DMS53 treated with DMSO at 0.1 percent for 48 hours (cell line): ENCODE measurements around the gene TFB2M.
"Not testable (repeated sequence)": the region's sequence is repeated elsewhere in the genome, so short reads cannot be mapped to it uniquely, and the experiment has no call there.

Source experiments
- DNase-seq: peaks from one replicate; lab custom pipeline; 2025; ENCODE audit not compliant: unreplicated experiment; lab: John Stamatoyannopoulos, UW

The TFB2M gene

DNA sequence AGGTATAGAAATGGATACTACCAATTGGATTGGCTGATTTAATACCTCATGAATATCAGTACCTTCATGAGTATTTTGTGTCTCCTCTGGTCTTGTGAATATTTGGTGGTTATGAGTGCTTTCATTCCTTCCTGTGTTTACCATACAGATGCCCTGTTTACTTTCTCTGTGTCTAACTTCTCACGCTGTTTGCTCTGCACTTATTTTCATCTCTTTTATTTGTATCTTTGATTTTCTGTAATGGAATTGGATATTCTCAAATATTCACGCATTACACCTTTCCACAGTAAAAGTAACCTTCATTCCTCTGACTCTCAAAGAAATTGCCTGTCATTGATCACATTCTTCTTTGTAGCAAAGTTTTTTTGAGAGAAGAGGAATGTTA is 17.0 kb upstream of the TFB2M start:
- peak; percentile 62 for DNase-seq

DNA sequence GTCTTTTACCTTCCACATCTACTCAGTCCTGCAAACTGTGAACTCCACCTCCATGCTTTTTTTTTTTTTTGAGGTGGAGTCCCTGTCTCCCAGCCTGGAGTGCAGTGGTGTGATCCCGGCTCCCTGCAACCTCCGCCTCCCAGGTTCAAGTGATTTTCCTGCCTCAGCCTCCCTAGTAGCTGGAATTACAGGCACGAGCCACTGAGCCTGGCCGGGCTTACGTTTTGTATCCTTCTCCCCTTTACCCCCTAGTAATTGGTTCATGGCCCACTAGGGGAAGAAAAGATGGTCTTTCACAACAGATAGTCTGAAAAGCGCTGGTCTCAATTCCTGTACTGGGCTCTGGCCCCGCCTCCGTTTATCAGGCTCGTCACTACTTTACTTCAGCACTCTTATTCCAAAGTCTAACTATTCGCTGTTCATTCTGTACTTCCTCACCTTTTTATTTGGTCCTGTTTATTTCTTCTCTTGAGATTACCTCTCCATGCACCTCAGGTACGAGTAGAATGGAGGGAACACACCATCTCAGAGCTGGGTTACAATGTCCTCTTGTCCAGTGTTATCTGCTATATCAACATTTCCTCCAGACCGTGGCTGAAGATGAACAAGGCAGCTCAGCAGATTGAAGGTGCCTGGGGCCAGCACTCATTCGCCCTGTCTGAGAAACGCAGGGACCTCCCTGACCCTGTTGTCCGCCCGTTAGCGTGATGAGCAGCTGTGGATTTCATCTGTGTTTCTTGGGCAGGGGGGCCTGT is 16.4 kb upstream of the TFB2M start:
- DNase-seq = peak; percentile 64

DNA sequence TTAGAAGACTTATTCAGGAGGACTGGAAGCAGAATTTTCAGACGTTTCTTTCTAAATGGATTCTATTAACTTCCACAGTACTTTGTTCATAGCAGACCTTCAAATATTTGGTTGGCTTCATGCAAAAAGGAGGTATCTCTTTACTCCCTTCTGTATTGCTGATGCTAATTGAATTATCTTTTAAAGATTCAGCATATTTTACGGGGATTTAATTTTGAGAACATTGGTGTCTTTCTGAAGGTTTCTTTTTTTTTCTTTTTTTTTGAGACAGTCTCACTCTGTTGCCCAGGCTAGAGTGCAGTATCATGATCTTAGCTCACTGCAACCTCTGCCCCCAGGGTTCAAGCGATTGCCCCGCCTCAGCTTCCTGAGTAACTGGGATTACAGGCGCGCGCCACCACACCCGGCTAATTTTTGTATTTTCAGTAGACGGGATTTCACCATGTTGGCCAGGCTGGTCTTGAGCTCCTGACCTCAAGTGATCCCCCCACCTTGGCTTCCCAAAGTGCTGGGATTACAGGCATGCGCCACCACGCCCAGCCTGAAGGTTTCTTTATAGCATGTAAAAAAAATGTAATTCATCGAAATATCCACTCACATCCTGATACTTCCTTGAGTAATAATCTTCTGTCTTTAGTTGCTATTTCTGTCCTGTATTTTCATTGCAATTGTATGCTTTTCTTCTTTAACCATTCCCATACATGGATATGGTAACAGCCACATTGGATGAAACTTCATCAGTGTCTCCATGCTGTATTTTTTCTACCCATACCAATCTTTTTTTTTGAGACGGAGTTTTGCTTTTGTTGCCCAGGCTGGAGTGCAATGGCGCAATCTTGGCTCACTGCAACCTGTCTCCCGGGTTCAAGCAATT is 14.7 kb upstream of the TFB2M start:
- DNase-seq = no peak

DNA sequence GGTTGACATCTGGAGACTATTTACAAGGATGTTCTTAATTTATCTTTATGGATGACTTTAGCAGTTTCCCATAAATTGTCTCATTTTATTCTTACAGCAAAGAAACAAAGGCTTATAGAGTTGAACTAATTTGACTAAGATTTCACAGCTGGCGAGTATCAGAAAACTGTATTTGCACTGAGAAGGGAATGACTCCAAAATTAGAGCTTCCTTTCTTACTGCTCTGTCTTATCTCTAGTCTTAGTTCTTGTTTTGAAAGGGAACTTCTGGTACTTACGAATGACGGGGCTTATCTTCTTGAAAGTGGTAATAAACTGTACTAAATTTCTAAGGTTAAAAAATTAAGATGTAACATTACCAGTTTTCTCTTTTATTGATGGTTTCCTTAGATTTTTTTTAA is 13.8 kb upstream of the TFB2M start:
- no peak for DNase-seq

DNA sequence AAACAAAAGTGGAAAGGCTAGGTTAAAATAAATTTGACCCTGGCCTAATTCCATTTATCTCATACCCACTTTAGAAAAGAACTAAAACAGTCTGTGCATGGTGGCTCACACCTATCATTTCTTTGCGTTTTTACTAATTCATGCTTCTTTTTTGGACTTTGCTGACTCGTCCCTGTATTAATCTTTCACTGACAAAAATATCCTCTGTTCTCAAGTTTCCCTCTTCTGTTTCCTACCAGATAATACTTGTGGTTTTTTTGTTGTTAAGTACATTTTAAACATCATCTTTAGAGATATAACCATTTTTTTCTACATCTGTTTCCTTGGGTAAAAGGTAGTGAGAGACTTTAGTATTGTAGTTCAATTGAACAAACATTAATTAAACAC is 11.7 kb upstream of the TFB2M start:
- DNase-seq = no peak

DNA sequence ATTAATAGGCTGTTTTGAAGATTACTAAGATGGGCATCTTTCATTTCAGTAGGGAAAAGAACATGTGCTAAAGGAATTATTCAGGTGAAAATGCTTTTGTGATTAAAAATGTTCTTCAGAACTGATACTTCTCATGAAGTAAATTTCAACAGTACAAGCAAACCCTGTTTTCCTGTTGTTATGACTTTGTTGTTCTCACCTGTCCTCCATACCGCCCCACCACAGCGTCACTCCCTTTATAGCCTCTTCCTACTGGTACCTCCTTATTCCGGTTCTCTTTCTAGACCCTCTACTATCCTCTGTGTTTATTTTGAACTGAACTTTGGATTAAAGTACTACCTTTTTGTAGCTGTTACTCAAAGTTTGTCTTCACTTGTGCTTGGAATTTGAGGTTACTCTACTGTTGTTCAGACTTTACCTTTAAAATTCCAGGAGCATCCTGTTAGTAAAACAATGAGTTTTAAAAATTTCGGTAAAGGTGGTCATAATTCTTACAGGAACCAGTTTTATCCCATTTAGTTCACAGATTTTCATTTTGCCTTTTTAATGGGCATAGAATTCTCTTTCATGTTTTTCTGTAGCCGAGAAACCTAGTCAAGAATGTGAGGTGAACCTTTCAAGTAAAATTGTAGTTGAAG is 11.1 kb upstream of the TFB2M start:
- no peak for DNase-seq

DNA sequence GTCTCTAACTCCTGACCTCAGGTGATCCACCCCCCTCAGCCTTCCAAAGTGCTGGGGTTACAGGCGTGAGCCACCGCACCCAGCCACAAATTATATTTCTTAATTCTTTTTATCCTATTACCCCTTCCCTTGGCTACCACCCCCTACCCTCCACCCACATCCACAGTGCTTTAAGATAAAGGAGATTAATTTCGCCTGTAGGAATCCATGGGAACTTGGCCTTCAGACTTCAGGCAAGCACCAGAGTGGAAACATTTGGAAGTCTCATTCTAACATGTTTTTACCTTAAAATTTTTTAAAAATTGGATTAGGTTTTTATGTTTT is 10.6 kb upstream of the TFB2M start:
- DNase-seq = no peak

DNA sequence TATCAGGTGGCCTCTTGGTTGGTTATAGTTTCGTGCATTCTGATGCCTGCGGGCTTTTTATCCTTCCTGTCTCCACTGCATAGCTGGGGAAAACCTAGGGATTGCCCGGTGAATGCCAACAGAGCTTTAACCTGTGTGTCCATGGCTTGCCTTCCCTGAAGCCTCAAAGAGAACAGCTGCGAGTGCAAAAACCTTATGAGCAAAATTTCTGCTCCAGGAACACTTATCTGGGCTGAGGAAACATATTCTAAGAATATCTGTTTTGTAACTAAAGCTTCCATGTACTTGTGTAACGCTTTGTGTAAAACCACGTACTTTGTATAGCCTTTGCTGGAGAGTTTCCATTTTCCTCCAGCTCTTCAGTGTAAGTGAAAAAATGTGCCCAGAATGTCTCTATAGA is 7.4 kb upstream of the TFB2M start:
- DNase-seq = no peak

DNA sequence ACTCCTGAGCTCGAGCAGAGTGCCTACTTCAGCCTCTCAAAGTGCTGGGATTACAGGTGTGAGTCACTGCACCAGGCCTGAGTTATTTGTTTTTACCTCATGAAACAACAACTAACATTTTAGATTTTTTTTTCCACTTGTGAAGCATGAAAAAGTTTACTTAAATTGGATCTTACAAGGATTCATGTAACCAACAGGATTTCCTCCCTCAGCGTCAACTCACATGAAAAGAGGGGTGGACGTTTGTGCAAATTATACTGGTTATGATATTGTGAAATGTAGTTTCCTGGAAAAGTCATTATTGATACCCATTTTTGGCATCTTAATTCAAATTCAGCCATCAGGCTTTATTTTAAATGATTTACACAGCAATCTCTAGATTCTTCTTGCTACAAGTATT is 6.7 kb upstream of the TFB2M start:
- DNase-seq = no peak

DNA sequence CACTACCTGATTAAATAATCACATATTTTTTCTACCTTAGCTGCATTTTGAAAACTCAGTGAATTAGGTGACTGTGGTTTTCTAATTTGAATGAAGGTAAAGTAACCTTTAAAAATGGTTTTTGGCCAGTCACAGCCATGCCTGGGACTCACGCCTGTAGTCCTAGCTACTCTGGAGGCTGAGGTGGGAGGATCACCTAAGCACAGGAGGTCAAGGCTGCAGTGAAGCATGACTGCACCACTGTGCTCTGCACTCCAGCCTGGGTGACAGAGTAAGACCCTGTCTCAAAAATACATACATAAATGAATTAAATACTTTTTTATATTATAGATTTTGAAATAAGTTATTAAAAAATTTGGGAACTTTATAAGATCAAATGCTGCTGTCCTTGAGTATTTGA is 5.9 kb upstream of the TFB2M start:
- no peak for DNase-seq

DNA sequence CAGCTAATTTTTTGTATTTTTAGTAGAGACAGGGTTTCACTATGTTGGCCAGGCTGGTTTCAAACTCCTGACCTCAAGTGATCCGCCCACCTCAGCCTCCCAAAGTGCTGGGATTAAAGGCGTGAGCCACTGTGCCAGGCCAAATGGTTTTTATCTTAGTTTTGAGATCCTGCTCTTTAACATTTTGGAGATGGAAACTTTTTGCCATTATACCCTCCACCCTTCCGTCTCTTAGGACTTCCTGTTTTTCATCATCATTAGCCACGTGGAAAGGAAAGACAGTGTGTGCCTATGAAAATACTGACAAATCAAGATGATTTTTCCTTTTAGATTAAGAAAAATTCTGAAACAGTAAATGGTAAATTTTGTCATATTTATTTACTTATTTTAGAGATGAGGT is 5.2 kb upstream of the TFB2M start:
- DNase-seq = not testable (repeated sequence)

DNA sequence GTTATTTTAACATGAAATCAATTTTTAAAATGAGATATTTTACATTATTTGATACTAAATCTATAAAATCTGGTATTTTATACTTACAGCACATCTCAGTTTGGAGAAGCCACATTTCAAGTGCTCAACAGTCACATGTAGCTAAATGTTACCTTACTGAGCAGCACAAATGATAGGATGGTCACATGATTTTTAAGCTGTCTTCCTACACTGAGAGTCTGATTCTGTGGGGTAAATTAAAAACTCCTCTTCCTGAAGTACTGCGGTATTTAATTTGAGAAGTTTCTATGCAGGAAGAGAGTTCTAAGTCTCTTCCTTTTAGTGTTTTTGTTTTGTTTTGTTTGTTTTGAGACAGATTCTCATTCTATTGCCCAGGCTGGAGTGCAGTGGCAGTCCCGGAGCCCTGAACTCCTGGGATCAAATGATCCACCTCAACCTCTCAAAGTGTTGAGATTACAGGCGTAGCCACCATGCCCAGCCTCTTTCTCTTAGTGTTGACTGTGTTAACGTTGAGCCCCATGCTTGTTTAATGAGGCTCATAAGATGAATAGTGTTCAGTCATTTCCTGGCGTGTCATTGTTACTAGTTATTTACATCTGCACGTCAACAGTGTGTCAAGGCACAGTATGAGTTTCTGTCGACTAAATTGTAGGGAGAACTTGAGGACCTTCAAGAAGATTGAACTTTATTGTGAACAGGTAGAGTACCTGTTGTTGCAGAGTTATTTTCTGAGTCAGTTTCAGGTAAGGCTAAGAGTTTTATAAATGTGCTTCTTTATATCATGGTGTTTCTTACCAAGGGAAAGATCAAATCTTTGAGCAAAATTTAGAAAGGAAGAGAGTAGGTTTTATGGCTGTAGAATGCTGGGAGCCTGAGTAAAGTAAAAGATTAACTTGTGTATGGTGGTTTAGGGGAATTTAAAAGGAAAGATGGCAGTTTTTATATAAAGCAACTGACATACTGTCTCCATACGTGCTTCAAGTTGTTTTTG is 3.5 kb upstream of the TFB2M start:
- peak; percentile 51 for DNase-seq

DNA sequence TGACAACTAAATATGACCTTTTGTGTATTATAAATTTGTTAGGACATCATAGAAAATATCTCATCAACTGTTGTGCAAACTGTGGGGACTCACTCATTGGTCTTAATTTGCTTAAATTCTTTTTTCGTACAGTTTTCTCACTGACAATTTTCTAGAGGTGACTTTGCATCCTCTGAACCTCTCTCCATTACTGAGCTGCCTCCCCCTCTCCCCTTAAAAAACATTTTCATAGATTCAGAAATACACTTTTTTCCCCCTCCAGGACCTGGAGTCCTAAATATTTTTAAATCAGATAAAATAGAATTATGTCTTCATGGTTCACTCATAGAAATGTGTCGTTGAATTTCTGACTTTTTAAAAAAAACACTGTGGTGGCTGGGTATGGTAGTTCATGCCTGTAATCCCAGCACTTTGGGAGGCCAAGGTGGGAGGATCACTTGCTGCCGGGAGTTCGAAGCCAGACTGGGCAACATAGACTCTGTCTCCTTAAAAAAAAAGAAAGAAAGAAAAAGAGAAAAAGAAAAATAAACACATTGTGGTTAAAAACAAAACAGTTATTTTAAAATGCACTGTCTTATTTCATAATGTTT is 1.7 kb upstream of the TFB2M start:
- DNase-seq = no peak

DNA sequence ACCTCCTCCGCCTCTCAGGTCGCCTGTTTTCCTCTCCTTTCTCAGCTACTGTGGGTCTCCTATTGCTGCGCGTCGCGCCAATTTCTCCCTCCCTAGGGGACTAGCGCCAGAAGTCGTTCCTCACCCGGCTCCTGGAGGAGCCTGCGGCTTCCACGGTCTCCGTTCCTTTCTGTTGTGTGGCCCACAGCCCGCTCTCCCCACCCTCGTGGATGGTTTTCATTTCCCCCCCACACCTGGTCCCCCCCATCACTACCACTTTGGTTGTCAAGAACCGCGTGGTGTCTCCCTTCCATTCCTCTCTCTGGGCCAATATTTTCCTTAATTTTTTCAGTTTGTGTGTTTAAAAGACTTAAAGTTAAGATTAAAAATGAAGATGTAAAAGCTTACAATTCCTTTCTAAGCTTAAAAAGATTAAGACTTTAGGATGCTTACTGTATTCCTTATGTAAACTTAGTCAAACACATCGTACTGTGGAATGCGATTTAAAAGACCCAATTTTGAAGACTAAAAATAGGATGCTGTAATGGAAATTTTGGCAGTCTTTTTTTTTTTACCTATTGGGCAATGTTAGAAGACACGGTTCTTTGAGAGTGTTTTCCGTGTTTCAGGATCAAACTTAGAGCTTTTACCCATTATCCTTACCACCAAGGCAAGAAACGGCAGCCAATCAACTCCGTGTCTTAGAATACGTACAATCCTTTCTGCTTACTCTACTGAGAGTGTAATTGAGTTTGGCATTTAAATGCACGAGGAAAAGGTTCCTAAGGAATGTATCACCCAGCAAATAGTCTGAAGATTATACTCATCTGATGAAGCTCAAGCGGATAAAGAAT is 968 bp upstream of the TFB2M start:
- DNase-seq = no peak

DNA sequence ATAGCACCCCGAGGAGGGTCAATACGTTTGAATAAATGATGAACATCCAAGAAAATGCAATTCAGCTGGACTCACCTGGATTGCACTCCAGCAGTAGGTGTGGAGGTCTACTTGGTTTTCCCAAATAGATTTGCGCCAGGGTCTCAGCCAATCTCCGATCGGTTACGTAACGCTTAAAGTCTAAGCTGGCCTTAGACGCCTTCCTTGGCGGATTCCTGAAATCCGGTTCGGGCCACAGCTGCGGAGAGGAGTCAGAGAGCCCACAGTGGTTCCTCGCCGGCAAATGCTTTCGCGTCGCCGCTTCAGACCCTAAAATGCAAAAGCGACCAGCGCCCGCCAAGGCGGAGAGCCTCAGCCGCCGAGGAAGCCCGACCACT is 322 bp downstream of the TFB2M start:
- no peak for DNase-seq

DNA sequence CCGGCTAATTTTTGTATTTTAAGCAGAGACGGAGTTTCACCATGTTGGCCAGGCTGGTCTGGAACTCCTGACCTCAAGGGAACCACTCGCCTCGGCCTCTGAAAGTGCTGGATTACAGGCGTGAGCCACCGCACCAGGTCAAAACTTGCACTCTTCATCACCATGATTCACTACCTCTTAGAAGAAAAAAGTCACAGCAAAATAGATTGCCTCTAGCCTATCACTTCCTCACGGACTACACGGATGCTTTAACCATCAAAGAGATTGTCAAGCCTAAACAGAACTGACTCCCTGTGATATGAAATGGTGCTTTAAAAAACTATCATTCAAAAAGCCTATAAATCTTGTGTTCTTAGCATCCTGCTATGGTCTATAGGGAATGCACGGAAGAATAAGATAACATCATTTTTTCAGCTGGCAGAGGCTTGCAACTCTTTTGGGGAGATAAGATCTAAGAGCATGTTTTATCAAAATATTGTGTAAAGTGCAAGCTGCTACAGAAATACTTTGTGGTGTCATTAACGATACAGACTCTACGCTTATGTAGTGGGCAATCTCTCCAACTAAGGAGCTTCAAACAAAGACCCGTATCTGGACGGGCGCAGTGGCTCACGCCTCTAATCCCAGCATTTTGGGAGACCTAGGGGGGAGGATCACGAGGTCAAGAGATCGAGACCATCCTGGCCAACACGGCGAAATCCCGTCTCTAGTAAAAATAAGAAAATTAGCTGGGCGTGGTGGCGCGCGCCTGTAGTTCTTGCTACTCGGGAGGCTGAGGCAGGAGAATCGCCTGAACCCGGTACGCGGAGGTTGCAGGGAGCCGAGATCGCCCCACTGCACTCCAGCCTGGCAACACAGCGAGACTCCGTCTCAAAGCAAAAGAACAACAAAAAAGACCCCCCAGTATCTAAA is 966 bp downstream of the TFB2M start:
- no peak for DNase-seq

DNA sequence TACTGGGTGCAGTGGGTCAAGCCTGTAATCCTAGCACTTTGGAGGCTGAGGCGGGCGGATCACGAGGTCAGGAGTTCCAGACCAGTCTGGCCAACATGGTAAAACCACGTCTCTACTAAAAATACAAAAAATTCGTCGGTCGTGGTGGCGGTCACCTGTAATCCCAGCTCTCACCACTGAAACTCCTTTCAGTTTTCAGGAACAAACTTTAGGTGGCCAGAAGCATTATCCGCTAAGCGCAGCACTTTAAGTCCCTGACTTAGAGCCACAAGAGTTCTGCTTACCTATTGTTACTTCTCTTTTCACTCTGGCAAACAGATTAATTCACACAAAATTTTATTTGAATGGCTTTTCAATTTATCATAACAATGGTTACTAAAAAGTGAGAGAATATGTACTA is 5.2 kb downstream of the TFB2M start:
- not testable (repeated sequence) for DNase-seq

DNA sequence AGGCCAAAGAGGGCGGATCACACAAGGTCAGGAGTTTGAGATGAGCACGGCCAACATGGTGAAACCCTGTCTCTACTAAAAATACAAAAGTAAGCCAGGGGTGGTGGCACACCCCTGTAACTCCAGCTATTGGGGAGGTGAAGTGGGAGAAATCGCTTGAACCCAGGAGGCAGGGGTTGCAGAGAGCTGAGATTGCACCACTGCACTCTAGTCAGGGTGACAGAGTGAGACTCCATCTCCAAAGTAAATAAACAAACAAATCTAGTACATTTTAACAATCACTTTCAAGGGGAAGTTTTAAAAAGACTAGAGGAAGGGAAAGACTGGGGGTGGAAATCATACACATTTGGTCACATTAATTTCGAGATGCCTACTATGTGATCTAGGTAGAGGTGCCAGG is 6.8 kb downstream of the TFB2M start:
- DNase-seq = no peak

DNA sequence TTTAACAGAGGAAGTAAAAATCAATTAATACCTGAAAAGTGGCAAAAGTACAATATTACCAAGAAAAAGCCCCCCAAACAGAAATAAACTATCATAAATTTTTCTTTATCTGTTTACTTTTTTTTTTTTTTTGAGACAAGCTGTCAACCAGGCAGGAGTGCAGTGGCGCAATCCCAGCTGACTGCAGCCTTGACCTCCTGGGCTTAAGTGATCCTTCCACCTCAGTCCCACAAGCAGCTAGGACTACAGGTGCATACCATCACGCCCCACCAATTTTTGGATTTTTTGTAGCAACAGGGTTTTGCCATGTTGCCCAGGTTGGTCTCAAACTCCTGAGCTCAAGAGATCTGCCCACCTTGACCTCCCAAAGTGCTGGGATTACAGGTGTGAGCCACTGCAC is 8.0 kb downstream of the TFB2M start:
- no peak for DNase-seq
